Measurements from ENCODE around the gene PARG. TPM values are rescaled to one million over a fixed set of nuclear protein-coding genes. Genes with fewer than 3 reads are reported as not detected.

PARG gene
- total and polyA plus RNA-seq, 7 donors: 7.0 to 24.4 (median 18.4) TPM

GRCh38 chr10:49837051-49837478, 104.8 kb downstream of the PARG start:
- intact Hi-C loops (cut with DNase I): no loop called here
- H3K27ac ChIP-seq: no peak overlapping the region
- WGBS, 3 donors: 58 to 81% (median 59%) methylated on average over 5 of the region's 5 CpGs
- H3K9me3 ChIP-seq: no peaks in the 10 kb centered on the region
- H3K4me3 ChIP-seq: no peak overlapping the region
- no peaks in the 10 kb centered on the region for H3K27me3 ChIP-seq (ENCODE audit: insufficient read depth in 3 of 3, low read length in 2 of 3)
- ATAC-seq (no peak), DNase-seq (no peak)
- H3K36me3 ChIP-seq (ENCODE audit: insufficient read depth in 1 of 2, low read depth in 1 of 2): peaks cover 0 to 35% of the 10 kb centered on the region in 2 donors
- peaks cover 5% of the 10 kb centered on the region for H3K4me1 ChIP-seq
- no peak for TF ChIP-seq CTCF (IDR thresholded peaks at IDR 0.05)

DNA sequence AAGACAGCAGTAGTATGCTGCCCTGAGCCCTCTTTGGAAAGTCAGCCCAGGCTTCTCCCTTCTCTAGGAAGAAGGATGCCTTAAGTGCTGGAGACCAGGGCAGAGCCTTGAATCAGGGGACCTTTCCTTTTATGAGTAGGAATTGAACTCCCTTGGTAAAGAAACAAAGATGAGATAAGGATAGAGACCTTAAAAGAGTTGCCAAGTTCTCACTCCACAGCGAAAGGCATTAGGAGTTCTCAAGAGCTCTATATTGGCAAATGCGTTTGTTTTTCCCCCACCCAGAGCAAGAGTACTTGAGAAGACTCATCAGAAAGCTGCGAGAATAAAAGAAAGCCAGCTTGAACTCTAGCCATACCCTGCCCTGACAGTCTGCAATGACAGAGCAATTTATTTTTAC, 106.9 kb downstream of the PARG start:
- 87 to 93% (median 92%) methylated on average over 3 of the region's 3 CpGs for WGBS, 3 donors
- H3K4me3 ChIP-seq: no peak overlapping the region
- no peak for DNase-seq
- H3K27ac ChIP-seq: no peak overlapping the region
- no peak for ATAC-seq
- intact Hi-C loops (cut with DNase I): no loop called here
- H3K36me3 ChIP-seq (ENCODE audit: insufficient read depth in 1 of 2, low read depth in 1 of 2): peaks cover 0 to 33% of the 10 kb centered on the region in 2 donors
- H3K27me3 ChIP-seq (ENCODE audit: insufficient read depth in 3 of 3, low read length in 2 of 3): no peaks in the 10 kb centered on the region
- no peaks in the 10 kb centered on the region for H3K9me3 ChIP-seq
- peaks cover 5% of the 10 kb centered on the region for H3K4me1 ChIP-seq
- no peak for TF ChIP-seq CTCF (IDR thresholded peaks at IDR 0.05)

GRCh38 chr10:49834201-49834600, 107.6 kb downstream of the PARG start:
- ATAC-seq: no peak
- Histone ChIP-seq H3K4me3 (no peak overlapping the region), H3K9me3 (no peaks in the 10 kb centered on the region), H3K36me3 (ENCODE audit: insufficient read depth in 1 of 2, low read depth in 1 of 2) (peaks cover 0 to 33% of the 10 kb centered on the region in 2 donors), H3K4me1 (peaks cover 5% of the 10 kb centered on the region), H3K27ac (no peak overlapping the region), H3K27me3 (ENCODE audit: insufficient read depth in 3 of 3, low read length in 2 of 3) (no peaks in the 10 kb centered on the region)
- no peak for TF ChIP-seq CTCF (IDR thresholded peaks at IDR 0.05)
- WGBS, 3 donors: 93 to 96% (median 96%) methylated on average over 2 of the region's 2 CpGs
- intact Hi-C loops (cut with DNase I): no loop called here
- no peak for DNase-seq

DNA sequence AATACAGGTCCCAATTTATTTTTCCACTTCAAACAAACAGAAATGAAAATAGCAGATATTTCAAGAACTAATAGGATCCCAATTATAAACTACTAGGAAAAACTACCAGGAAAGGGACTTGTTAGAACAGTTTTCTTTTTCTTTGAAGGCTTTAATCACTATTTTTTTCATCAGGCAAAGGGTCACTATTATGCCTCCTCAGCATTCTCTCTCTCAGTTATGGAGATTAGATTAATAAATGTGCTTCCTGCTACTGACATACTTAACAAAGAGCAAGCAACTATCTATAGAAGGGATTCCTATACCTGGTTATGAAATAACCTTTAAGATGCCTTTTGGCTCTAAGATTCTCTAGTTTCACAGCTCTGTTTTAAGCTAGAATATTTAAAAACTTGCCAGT, 108.7 kb downstream of the PARG start:
- intact Hi-C loops (cut with DNase I): no loop called here
- ATAC-seq: no peak
- no peak for TF ChIP-seq CTCF (IDR thresholded peaks at IDR 0.05)
- Histone ChIP-seq H3K9me3 (no peaks in the 10 kb centered on the region), H3K4me3 (no peak overlapping the region), H3K27me3 (ENCODE audit: insufficient read depth in 3 of 3, low read length in 2 of 3) (no peaks in the 10 kb centered on the region), H3K27ac (no peak overlapping the region), H3K4me1 (no peaks in the 10 kb centered on the region), H3K36me3 (ENCODE audit: insufficient read depth in 1 of 2, low read depth in 1 of 2) (peaks cover 0 to 32% of the 10 kb centered on the region in 2 donors)
- DNase-seq: no peak

GRCh38 chr10:49831352-49832035, 110.3 kb downstream of the PARG start:
- H3K27ac ChIP-seq: no peak overlapping the region
- H3K4me1 ChIP-seq: no peaks in the 10 kb centered on the region
- intact Hi-C loops (cut with DNase I): no loop called here
- H3K4me3 ChIP-seq: no peak overlapping the region
- peaks cover 0 to 41% of the 10 kb centered on the region in 2 donors for H3K36me3 ChIP-seq (ENCODE audit: insufficient read depth in 1 of 2, low read depth in 1 of 2)
- no peaks in the 10 kb centered on the region for H3K27me3 ChIP-seq (ENCODE audit: insufficient read depth in 3 of 3, low read length in 2 of 3)
- DNase-seq (no peak), ATAC-seq (no peak)
- 60 to 65% (median 61%) methylated on average over 8 of the region's 8 CpGs for WGBS, 3 donors
- no peak for TF ChIP-seq CTCF (IDR thresholded peaks at IDR 0.05)
- H3K9me3 ChIP-seq: no peaks in the 10 kb centered on the region

All from psoas muscle (tissue), 8 donors.